ENCODE measurements around the gene GSC2.

GSC2 gene

GRCh38 chr22:19132693-19133400, 17.2 kb downstream of the GSC2 start:
- DNase-seq, result no peak

GRCh38 chr22:19132153-19132552, 17.9 kb downstream of the GSC2 start:
- no peak for DNase-seq

DNA sequence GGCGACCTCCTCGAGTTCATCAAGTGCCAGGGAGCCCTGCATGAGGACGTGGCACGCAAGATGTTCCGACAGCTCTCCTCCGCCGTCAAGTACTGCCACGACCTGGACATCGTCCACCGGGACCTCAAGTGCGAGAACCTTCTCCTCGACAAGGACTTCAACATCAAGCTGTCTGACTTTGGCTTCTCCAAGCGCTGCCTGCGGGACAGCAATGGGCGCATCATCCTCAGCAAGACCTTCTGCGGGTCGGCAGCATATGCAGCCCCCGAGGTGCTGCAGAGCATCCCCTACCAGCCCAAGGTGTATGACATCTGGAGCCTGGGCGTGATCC, 18.4 kb downstream of the GSC2 start:
- DNase-seq, result no peak

GRCh38 chr22:19130959-19131684, 19.0 kb downstream of the GSC2 start, which contains the start of gene TSSK2:
TSSK2 (plus strand) TSS chr22:19131308; CDS start chr22:19131400, 92 bp downstream.
- no peak for DNase-seq

DNA sequence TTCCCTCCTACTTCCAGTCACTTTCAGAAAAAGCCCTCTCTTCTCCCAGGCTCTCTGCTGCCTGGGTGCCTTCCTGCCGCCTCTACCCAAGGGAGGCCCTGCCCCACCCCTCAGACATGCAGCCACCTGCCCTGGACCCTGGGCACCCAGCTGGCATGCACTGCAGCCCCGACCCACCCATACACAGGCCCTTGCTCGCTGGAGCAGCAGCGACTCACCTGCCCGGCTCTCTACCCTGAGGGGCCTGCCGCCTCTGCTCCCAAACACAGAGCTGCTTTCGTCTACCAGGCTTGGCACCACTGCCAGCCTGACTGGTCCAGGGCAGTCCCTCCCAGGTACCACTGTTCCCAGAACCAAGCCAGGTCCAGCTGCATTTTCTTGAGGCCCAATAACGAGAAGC, 20.2 kb downstream of the GSC2 start:
- DNase-seq, result peak; percentile 50

DNA sequence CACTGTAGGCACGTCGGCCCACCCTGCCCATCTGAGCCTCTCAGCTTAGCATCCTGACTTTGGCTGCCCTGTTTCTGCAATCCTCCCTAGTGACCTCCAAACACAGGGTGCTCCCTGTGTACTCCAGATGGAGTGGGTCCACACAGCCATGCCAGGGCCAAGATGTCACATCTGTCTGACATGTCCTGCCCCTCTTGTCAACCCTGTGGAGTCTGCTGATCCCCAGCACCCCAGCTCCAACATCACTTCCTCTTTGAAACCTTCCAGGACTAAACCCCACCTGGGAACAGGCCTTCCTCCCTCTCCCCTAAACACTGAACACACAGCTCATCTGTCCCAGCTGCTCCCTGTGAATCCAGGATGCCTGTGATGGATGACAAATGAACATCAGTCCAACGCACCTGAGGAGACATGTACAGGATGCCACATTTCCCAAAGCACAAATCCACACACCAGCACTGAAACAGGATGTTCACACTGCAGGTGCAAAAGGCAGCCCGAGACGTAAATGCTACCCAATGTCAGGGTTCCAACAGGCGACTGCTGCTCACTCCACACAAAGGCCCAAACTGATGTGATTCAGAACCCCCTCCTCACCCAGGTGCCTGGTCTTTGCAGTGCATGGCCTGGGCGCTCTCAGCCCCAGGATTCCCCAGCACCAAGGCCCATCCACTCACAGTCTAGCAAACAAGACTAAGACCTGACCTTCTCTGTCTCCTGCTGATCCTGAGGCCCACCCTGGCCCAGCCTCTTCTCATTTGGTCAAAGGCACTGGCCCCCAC, 21.0 kb downstream of the GSC2 start:
- DNase-seq, result no peak

GRCh38 chr22:19128009-19128401, 22.1 kb downstream of the GSC2 start:
- DNase-seq, result no peak

GRCh38 chr22:19127329-19128008, 22.6 kb downstream of the GSC2 start:
- DNase-seq, result no peak

DNA sequence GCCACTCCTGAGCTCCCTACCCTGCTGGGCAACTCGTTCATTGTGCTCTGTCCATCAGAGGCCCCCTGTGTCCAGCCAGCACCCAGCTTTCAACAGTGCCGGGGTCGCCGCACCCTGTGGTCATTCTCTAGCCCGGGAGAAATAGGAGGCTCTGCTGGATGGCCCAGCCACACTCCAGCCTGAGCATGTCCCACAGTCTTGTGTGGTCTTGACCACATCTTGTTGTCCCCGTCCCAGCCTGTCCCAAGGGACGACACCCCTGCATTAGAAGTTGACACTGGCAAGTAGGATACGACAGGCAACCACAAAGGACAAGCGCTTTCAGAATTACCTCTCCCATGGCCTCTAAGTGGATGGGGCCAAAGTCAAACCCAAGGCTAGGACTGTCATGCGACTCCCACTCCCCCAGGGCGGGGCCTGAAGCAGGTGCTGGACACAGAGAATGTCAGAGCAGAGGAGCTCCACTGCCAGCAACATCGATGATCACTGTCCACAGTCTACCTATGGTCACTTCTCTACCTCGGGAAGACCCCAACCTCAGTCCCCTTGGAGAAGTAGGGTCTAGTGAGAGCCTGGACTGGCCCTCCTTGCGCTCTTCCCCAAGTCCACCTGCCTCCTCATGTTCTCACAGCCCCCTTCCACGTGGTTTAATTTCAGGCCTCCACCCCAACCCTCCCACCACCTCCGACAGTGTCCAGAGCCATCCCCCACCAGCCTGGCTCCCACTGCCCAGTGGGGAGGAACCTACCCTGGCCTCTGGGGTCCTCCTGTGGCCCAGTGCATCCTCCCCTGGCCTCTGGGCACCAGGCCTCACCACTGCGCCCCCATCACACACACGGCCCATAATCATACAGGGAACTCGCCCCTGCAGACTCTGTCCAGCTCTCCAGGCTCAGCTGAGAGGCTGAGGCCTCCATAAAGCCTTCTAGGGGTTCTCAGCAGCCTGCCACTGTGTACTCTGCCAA, 23.5 kb downstream of the GSC2 start:
- DNase-seq, result no peak

DNA sequence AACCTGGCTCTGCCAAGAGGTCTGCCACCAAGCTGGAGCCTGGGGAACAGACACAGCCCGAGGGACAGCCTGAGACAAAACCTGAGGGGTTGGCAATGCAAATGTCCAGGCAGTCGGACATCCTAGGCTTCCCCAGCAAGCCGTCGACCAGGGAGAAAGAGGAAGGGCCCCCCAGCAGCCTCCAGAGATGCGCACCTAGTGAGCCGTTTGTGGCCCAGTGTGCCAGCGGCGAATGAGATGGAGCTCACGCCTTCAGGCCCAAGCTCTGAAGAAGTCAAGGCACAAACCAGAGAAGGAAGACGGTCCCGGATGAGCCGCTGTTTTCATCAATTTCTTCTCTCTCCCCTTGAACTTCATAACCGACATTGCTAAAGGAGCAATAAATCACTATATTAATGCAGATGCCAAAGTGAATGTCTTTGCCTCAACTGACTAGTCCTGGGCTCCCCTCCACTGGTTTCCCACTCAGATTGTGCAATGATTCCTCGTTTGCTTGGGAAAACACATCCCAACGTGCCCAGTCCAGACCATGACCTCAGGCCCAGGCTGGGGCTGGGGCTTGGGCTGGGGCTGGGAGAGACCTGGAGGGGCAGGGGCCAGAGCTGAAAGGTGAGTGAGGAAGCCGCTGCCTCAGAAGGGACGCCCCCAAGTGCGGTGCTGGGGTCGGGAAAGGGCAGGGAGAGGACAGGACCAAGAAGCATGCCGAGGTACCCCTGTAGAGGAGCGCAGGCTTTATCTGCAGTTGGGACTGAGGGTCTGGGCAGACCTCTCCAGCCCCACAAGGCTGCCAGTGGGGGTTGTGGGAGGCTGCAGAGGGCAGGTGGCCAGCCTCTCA, 24.4 kb downstream of the GSC2 start:
- DNase-seq, result no peak

DNA sequence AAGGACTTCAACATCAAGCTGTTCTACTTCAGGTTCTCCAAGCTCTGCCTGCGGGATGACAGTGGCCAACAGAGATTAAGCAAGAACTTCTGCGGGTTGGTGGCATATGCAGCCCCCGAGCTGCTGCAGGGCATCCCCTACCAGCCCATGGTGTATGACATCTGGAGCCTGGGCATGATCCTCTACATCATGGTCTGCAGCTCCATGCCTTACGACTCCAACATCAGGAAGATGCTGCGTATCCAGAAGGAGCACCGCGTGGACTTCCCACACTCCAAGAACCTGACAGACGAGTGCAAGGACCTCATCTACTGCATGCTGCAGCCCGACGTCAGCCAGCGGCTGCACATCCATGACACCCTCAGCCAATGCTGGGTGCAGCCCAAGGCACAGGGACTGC, 25.1 kb downstream of the GSC2 start:
- no peak for DNase-seq

- no peak for DNase-seq
These were observed 25.7 kb downstream of the GSC2 start for GRCh38 chr22:19124377-19124776.

DNA sequence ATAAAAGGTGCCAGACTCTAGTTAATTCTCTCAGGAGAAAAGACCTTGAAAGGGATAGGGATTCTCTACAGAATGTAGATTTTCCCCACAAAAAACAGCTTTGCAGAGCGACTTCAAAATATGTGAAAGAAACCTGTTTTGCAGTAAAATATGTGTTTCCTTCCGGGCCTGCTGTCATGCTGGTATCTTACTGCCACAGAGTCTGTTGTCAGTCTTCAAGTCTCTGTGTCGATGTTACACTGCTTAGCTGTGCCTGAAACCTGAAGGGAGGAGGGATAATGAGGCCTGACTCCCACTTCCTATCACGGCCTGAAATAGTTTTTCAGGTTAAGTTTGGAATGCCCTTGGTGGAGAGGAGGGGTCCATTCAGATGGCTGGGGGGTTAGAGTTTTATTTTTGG, 26.2 kb downstream of the GSC2 start:
- DNase-seq, result no peak

DNA sequence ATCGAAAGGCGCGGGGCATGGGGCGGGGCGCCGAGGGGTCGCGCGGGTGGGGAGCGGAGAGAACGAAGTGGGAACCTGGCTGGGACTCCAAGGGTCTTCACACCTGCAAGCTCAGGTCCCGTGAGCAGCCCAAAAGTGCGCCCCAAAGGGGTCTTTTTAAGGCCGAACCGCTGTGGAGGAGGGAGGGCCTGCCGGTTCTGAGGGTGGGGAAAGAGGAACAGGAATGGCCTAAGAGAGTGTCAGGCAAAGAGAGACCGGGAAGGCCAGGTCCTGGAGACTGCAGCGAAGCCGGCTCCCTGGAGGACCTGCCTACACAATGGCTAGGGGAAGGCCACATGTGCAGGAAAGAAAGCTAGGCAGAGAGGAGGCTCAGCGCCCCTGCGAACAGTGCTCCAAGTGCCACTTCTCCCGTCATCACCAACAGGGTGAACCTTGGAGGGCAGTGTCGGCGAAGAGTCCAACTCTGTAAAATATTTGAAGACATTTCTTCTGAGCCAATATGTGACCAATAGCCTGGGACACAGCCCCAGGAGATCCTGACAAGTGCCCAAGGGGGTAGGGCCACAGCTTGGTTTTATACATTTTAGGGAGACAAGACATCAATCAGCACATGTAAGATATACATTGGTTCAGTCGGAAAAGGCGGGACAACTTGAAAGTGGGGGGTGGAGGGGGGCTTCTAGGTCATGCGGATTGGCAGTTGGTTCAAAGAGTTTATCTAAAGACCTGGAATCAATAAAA, 27.2 kb downstream of the GSC2 start:
- DNase-seq, result no peak

- peak; percentile 95 for DNase-seq
These were observed 27.8 kb downstream of the GSC2 start, which contains the start of gene DGCR2 for GRCh38 chr22:19122143-19122751. DGCR2 (minus strand) TSS chr22:19122412; CDS start chr22:19122206, 206 bp downstream.

- peak; percentile 17 for DNase-seq
These were observed 28.4 kb downstream of the GSC2 start for GRCh38 chr22:19121631-19122142.

GRCh38 chr22:19120829-19121630, 29.1 kb downstream of the GSC2 start:
- DNase-seq, result no peak

GRCh38 chr22:19119949-19120348, 30.1 kb downstream of the GSC2 start:
- DNase-seq, result no peak

Measured in NCI-H2171 treated with DMSO at 0.1 percent for 48 hours (cell line).